M059J (cell line): Measurements from ENCODE around the gene DNAJC21. TPM values are rescaled to one million over a fixed set of nuclear protein-coding genes. Genes with fewer than 3 reads are reported as not detected.
"Not testable (repeated sequence)": the region's sequence is repeated elsewhere in the genome, so short reads cannot be mapped to it uniquely, and the experiment has no call there.

Source experiments
- DNase-seq: peaks from one replicate; pipeline ENCODE4 v3.0.0-alpha.2; 2012; ENCODE audit warnings: low read depth
- total RNA-seq: library from RNA; depleted of rRNA; stranded (reverse); fragments of >200 nt; shearing (Covaris generic); gene quantifications from 2 replicates; pipeline ENCODE4 v1.2.3, GENCODE V29; 2014

Gene DNAJC21
- total RNA-seq, 1 experiment from 2014 or later, result 38.2 TPM

- not testable (repeated sequence) for DNase-seq
Observed at GRCh38 chr5:34923256-34923655, 6.1 kb upstream of the DNAJC21 start.

GRCh38 chr5:34923694-34924461, 5.5 kb upstream of the DNAJC21 start:
- peak; percentile 99 for DNase-seq

GRCh38 chr5:34924462-34924765, 4.9 kb upstream of the DNAJC21 start:
- no peak for DNase-seq

- DNase-seq, result no peak
Observed at GRCh38 chr5:34926318-34926888, 3.0 kb upstream of the DNAJC21 start.

GRCh38 chr5:34927785-34928184, 1.6 kb upstream of the DNAJC21 start:
- no peak for DNase-seq

- no peak for DNase-seq
Observed at GRCh38 chr5:34928267-34928666, 1.1 kb upstream of the DNAJC21 start.

- DNase-seq, result peak; percentile 89
Observed at GRCh38 chr5:34929720-34930461, 532 bp downstream of the DNAJC21 start.

- DNase-seq, result peak; percentile 68
Observed at GRCh38 chr5:34930462-34930844, 1.1 kb downstream of the DNAJC21 start.

- no peak for DNase-seq
Observed at GRCh38 chr5:34930870-34931269, 1.5 kb downstream of the DNAJC21 start.

- no peak for DNase-seq
Observed at GRCh38 chr5:34932947-34933346, 3.6 kb downstream of the DNAJC21 start.

- no peak for DNase-seq
Observed at GRCh38 chr5:34941936-34942335, 12.6 kb downstream of the DNAJC21 start.

GRCh38 chr5:34944044-34944443, 14.7 kb downstream of the DNAJC21 start:
- DNase-seq, result no peak

- no peak for DNase-seq
Observed at GRCh38 chr5:34944460-34945047, 15.2 kb downstream of the DNAJC21 start.

GRCh38 chr5:34957321-34957720, 28.0 kb downstream of the DNAJC21 start:
- no peak for DNase-seq

- DNase-seq, result peak; percentile 44
Observed at GRCh38 chr5:34957857-34958690, 28.7 kb downstream of the DNAJC21 start.

- DNase-seq, result peak; percentile 87
Observed at GRCh38 chr5:34959323-34959722, 30.0 kb downstream of the DNAJC21 start.

GRCh38 chr5:34967540-34967939, 38.2 kb downstream of the DNAJC21 start:
- no peak for DNase-seq

- no peak for DNase-seq
Observed at GRCh38 chr5:34968258-34968657, 38.9 kb downstream of the DNAJC21 start.

- DNase-seq, result peak; percentile 14
Observed at GRCh38 chr5:34970552-34970951, 41.2 kb downstream of the DNAJC21 start.

GRCh38 chr5:34971655-34972054, 42.3 kb downstream of the DNAJC21 start:
- not testable (repeated sequence) for DNase-seq

- no peak for DNase-seq
Observed at GRCh38 chr5:34976347-34976746, 47.0 kb downstream of the DNAJC21 start.
